ENCODE data around the gene ZKSCAN2. TPM values are rescaled to one million over a fixed set of nuclear protein-coding genes. Genes with fewer than 3 reads are reported as not detected.

The ZKSCAN2 gene
- total and polyA plus RNA-seq, 2 of the 8 experiments (the other 6 are each of a cell fraction or from before 2014, with no cell fraction given): 2.2 to 11.6 TPM

- Histone ChIP-seq H3K79me2 (ENCODE audit: control insufficient read depth in 1 of 2, insufficient read depth in 2 of 2, low read length in 2 of 2) (peaks cover 0 to 10% of the 10 kb centered on the region in 2 experiments; a peak in 2 of 4 replicates), H3K36me3 (ENCODE audit: control insufficient read depth in 2 of 4, insufficient read depth in 4 of 4, low read length in 3 of 4) (peaks cover 3 to 27% (median 17%) of the 10 kb centered on the region in 4 experiments; a peak in 7 of 8 replicates), H4K91ac (replicated peaks; ENCODE audit: insufficient read length, low read length) (no peak overlapping the region), H3K79me1 (ENCODE audit: low read depth, low read length) (peaks cover 2% of the 10 kb centered on the region), H4K5ac (ENCODE audit: insufficient read length, low read depth, low read length) (no peak overlapping the region), H4K8ac (ENCODE audit: extremely low read depth, insufficient read depth, low read length) (no peak overlapping the region), H2BK12ac (ENCODE audit: low read depth, low read length) (no peak overlapping the region), H2BK120ac (replicated peaks; ENCODE audit: low read depth, low read length) (no peak overlapping the region), H2BK20ac (ENCODE audit: low read length) (no peak overlapping the region), H2AK5ac (ENCODE audit: low read depth, low read length) (no peak overlapping the region), H2BK15ac (ENCODE audit: low read length) (no peak overlapping the region), H3K23ac (ENCODE audit: insufficient read length) (no peak overlapping the region), H3K23me2 (ENCODE audit: low read depth, low read length) (peaks cover 12% of the 10 kb centered on the region), H3K4me2 (ENCODE audit: insufficient read depth in 1 of 2, low read depth in 2 of 2, low read length in 2 of 2) (no peak overlapping the region), H3K4me3 (ENCODE audit: extremely low read depth in 1 of 4, insufficient read depth in 2 of 4, low read depth in 3 of 4, low read length in 4 of 4) (no peak overlapping the region), H2AFZ (ENCODE audit: low read length) (no peak overlapping the region), H3K18ac (ENCODE audit: extremely low read depth, low read length) (no peak overlapping the region), H4K20me1 (replicated peaks in 1 of 2; ENCODE audit: control insufficient read depth in 1 of 2, insufficient read depth in 2 of 2, low read length in 2 of 2) (peaks cover 0 to 2% of the 10 kb centered on the region in 2 experiments), H3K14ac (ENCODE audit: insufficient read length) (no peak overlapping the region), H3K56ac (replicated peaks; ENCODE audit: insufficient read length, low read depth, low read length) (no peak overlapping the region), H3K27ac (ENCODE audit: low read depth, low read length) (no peak overlapping the region), H2BK5ac (ENCODE audit: low read depth, low read length) (no peak overlapping the region), H3K27me3 (replicated peaks in 1 of 4; ENCODE audit: control insufficient read depth in 3 of 4, extremely low read depth in 1 of 4, insufficient read depth in 3 of 4, low read length in 3 of 4) (no peaks in the 10 kb centered on the region), H3K9me3 (ENCODE audit: insufficient read depth in 2 of 2, low read depth in 1 of 2, low read length in 1 of 2) (no peaks in the 10 kb centered on the region), H3K4ac (replicated peaks; ENCODE audit: insufficient read length, low read depth, low read length) (no peak overlapping the region), H3K9ac (replicated peaks in 1 of 4; ENCODE audit: extremely low read depth in 1 of 4, low read depth in 3 of 4, low read length in 3 of 4) (no peak overlapping the region), H3K4me1 (replicated peaks in 1 of 4; ENCODE audit: control insufficient read depth in 3 of 4, insufficient read depth in 4 of 4, low read length in 3 of 4) (peaks cover 0 to 2% (median 0%) of the 10 kb centered on the region in 4 experiments; a peak in 2 of 7 replicates)
- WGBS, 2 experiments (ENCODE audit: extremely low coverage in 1 of 2, insufficient coverage in 1 of 2, insufficient read length in 1 of 2, insufficient replicate concordance in 2 of 2, low coverage in 1 of 2, low lambda C conversion rate in 2 of 2, missing lambda C conversion rate in 1 of 2): 92% methylated on average over 2 of the region's 2 CpGs; no CpG with 5 or more reads in 1 of the 2 experiments
- CTCF ChIA-PET (ENCODE audit: partially characterized antibody): interaction anchor here (1.3 kb wide), 1 partner anchor 115 kb away, joined by 3 read pairs; no protein-coding TSS in a partner anchor
- FAIRE-seq (no peak), DNase-seq (ENCODE audit: low read depth in 1 of 2, low spot score in 2 of 2) (no peak)
- POLR2A ChIA-PET (ENCODE audit: partially characterized antibody): interaction anchor here (2.7 kb wide), 1 partner anchor 11 kb away, joined by 11 read pairs; no protein-coding TSS in a partner anchor
- TF ChIP-seq, protein P1, sequence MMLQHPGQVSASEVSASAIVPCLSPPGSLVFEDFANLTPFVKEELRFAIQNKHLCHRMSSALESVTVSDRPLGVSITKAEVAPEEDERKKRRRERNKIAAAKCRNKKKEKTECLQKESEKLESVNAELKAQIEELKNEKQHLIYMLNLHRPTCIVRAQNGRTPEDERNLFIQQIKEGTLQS (IDR thresholded peaks at IDR 0.05; ENCODE audit: insufficient read depth, low read depth, low read length): no peak
- TF ChIP-seq TEAD4 (IDR thresholded peaks at IDR 0.05; ENCODE audit: low read depth, low read length): no peak
- TF ChIP-seq RAD21 (IDR thresholded peaks at IDR 0.05 in 1 of 2, conservative IDR thresholded peaks at IDR 0.05 in 1 of 2; ENCODE audit: low read depth in 2 of 2, low read length in 2 of 2): no peak
- no peak for TF ChIP-seq EP300 (IDR thresholded peaks at IDR 0.05; ENCODE audit: borderline replicate concordance in 1 of 2, low read depth in 2 of 2, low read length in 2 of 2)
- TF ChIP-seq POU5F1 (IDR thresholded peaks at IDR 0.05; ENCODE audit: low read depth, low read length): no peak
- no peak for TF ChIP-seq CTBP2 (IDR thresholded peaks at IDR 0.05; ENCODE audit: borderline replicate concordance, insufficient read depth, insufficient read length, low read length)
- TF ChIP-seq NANOG (IDR thresholded peaks at IDR 0.05; ENCODE audit: insufficient read depth, low read depth, low read length, poor library complexity, severe bottlenecking): no peak
- TF ChIP-seq RBBP5 (IDR thresholded peaks at IDR 0.05; ENCODE audit: borderline replicate concordance, low read depth, low read length): no peak
- no peak for TF ChIP-seq POLR2AphosphoS5 (IDR thresholded peaks at IDR 0.05; ENCODE audit: low read depth, low read length)
- no peak for TF ChIP-seq EGR1 (IDR thresholded peaks at IDR 0.05; ENCODE audit: borderline replicate concordance, low read depth, low read length)
- TF ChIP-seq RNF2 (IDR thresholded peaks at IDR 0.05; ENCODE audit: borderline replicate concordance, low read depth, low read length, missing control alignments, poor library complexity, severe bottlenecking): no peak
These were observed 4.3 kb downstream of the ZKSCAN2 start for GRCh38 chr16:25253322-25253721.

All from H1 (cell line).